A673 (cell line): ENCODE results near the gene ACP7. TPM values are rescaled to one million over a fixed set of nuclear protein-coding genes. Genes with fewer than 3 reads are reported as not detected.

Experiments
- BruUV-seq: library from RNA; stranded (reverse); fragments of 400-500 nt; replicated peaks from 2 replicates; lab custom pipeline; 2021; lab: Mats Ljungman, UMichigan
- CTCF ChIA-PET: fragments of 300-600 bp; sonication (Branson Sonifier 250); formaldehyde crosslinking; loops from one replicate; lab custom pipeline; 2022; ENCODE audit warnings: antibody characterized with exemption; lab: Charles Lee
- POLR2A ChIA-PET: fragments of 300-600 bp; sonication (Branson Sonifier 250); formaldehyde crosslinking; loops from one replicate; lab custom pipeline; 2022; ENCODE audit warnings: antibody characterized with exemption; ENCODE audit not compliant: low non-redundant PET; lab: Charles Lee
- DNase-seq: peaks from one replicate; pipeline ENCODE4 v3.0.0-alpha.2; 2015; ENCODE audit warnings: low spot score
- H3K27ac ChIP-seq: fragments of 200-600 bp; sonication (generic); 2 replicates; pipeline ENCODE4 v1.5.1; 2016; ENCODE audit warnings: mixed run types, low read depth, mild to moderate bottlenecking, mixed read lengths, antibody characterized with exemption, low read length; ENCODE audit not compliant: poor library complexity, severe bottlenecking
- H3K27me3 ChIP-seq: fragments of 200-600 bp; sonication (generic); replicated peaks from 2 replicates; pipeline ENCODE4 v1.6.1; 2017; ENCODE audit warnings: mixed run types, low read depth, mild to moderate bottlenecking, mixed read lengths, antibody characterized with exemption, low read length; ENCODE audit not compliant: insufficient read depth, poor library complexity
- H3K36me3 ChIP-seq: fragments of 200-600 bp; sonication (generic); 2 replicates; pipeline ENCODE4 v1.6.1; 2016; ENCODE audit warnings: mixed run types, mild to moderate bottlenecking, mixed read lengths, antibody characterized with exemption, low read length; ENCODE audit not compliant: insufficient read depth, poor library complexity, severe bottlenecking
- H3K4me1 ChIP-seq: fragments of 200-600 bp; sonication (generic); 2 replicates; pipeline ENCODE4 v1.6.1; 2017; ENCODE audit warnings: mixed run types, mild to moderate bottlenecking, mixed read lengths, antibody characterized with exemption, low read length; ENCODE audit not compliant: insufficient read depth, poor library complexity, severe bottlenecking
- H3K4me3 ChIP-seq: fragments of 200-600 bp; sonication (generic); 2 replicates; pipeline ENCODE4 v1.5.1; 2016; ENCODE audit warnings: low read depth, mixed run types, mild to moderate bottlenecking, mixed read lengths, low read length; ENCODE audit not compliant: poor library complexity, severe bottlenecking
- H3K9me3 ChIP-seq: fragments of 200-600 bp; sonication (generic); 2 replicates; pipeline ENCODE4 v1.6.1; 2016; ENCODE audit warnings: mixed run types, low read depth, mild to moderate bottlenecking, mixed read lengths, antibody characterized with exemption, low read length; ENCODE audit not compliant: poor library complexity, severe bottlenecking
- CTCF ChIP-seq: fragments of 300-800, 200-600 bp; sonication (generic); conservative IDR thresholded peaks from 2 replicates; pipeline ENCODE4 v1.5.1; 2017; ENCODE audit warnings: low read depth, mild to moderate bottlenecking, antibody characterized with exemption, low read length, moderate library complexity, mixed read lengths
- EZH2 ChIP-seq: fragments of 200-600 bp; sonication (generic); IDR thresholded peaks from 2 replicates; pipeline ENCODE4 v1.6.1; 2017; ENCODE audit warnings: borderline replicate concordance, low read depth, mild to moderate bottlenecking, mixed read lengths, antibody characterized with exemption, low read length; ENCODE audit not compliant: poor library complexity, severe bottlenecking
- intact Hi-C: fragments of 100-400 bp; cut with micrococcal nuclease; formaldehyde crosslinking; loops from one replicate; pipeline ENCODE4 v1.10.0; 2022; ENCODE audit not compliant: unreplicated experiment
- total RNA-seq: library from RNA; stranded (reverse); gene quantifications from 2 replicates; pipeline ENCODE4 v1.2.3, GENCODE V29; 2021

The ACP7 gene
- total RNA-seq, 1 experiment from 2014 or later, result not detected

GRCh38 chr19:39127812-39128515 is 43.8 kb downstream of the ACP7 start:
- no peak for DNase-seq
- Histone ChIP-seq H3K36me3 (no peaks in the 10 kb centered on the region), H3K4me1 (no peaks in the 10 kb centered on the region), H3K27me3 (no peaks in the 10 kb centered on the region), H3K9me3 (no peaks in the 10 kb centered on the region), H3K4me3 (no peak overlapping the region), H3K27ac (no peak overlapping the region)
- BruUV-seq, result no TSS peak
- TF ChIP-seq CTCF (no peak), EZH2 (no peak)
- ChIA-PET POLR2A (no interaction called here), CTCF (no interaction called here)
- intact Hi-C loops, result no loop called here

GRCh38 chr19:39128516-39129079 is 44.4 kb downstream of the ACP7 start:
- Histone ChIP-seq H3K4me1 (no peaks in the 10 kb centered on the region), H3K27me3 (no peaks in the 10 kb centered on the region), H3K9me3 (no peaks in the 10 kb centered on the region), H3K4me3 (no peak overlapping the region), H3K27ac (no peak overlapping the region), H3K36me3 (no peaks in the 10 kb centered on the region)
- no peak for DNase-seq
- intact Hi-C loops, result no loop called here
- TF ChIP-seq EZH2 (no peak), CTCF (no peak)
- POLR2A ChIA-PET, result no interaction called here
- CTCF ChIA-PET, result no interaction called here
- BruUV-seq, result no TSS peak

- Histone ChIP-seq H3K4me3 (no peak overlapping the region), H3K27me3 (no peaks in the 10 kb centered on the region), H3K9me3 (no peaks in the 10 kb centered on the region), H3K4me1 (no peaks in the 10 kb centered on the region), H3K36me3 (no peaks in the 10 kb centered on the region), H3K27ac (no peak overlapping the region)
- intact Hi-C loops, result no loop called here
- POLR2A ChIA-PET, result no interaction called here
- no peak for DNase-seq
- TF ChIP-seq CTCF, result no peak
- TF ChIP-seq EZH2, result no peak
- no TSS peak for BruUV-seq
- CTCF ChIA-PET, result no interaction called here
These were observed 44.9 kb downstream of the ACP7 start for GRCh38 chr19:39129116-39129515.
